ENCODE results near the gene C2orf78.
"Not testable (repeated sequence)": the region's sequence is repeated elsewhere in the genome, so short reads cannot be mapped to it uniquely, and the experiment has no call there.

The C2orf78 gene

GRCh38 chr2:73780237-73780582, 3.8 kb upstream of the C2orf78 start:
- no peak for DNase-seq (ENCODE audit: low spot score)

- not testable (repeated sequence) for DNase-seq (ENCODE audit: low spot score)
These were observed 581 bp upstream of the C2orf78 start for GRCh38 chr2:73783402-73783801.

GRCh38 chr2:73811878-73812277, 27.9 kb downstream of the C2orf78 start:
- no peak for DNase-seq (ENCODE audit: low spot score)

- no peak for DNase-seq (ENCODE audit: low spot score)
These were observed 28.7 kb downstream of the C2orf78 start for GRCh38 chr2:73812635-73813034.

- DNase-seq (ENCODE audit: low spot score): no peak
These were observed 34.3 kb downstream of the C2orf78 start for GRCh38 chr2:73818296-73818695.

- DNase-seq (ENCODE audit: low spot score): no peak
These were observed 37.2 kb downstream of the C2orf78 start for GRCh38 chr2:73821227-73821626.

GRCh38 chr2:73821669-73822068, 37.7 kb downstream of the C2orf78 start:
- no peak for DNase-seq (ENCODE audit: low spot score)

- no peak for DNase-seq (ENCODE audit: low spot score)
These were observed 38.3 kb downstream of the C2orf78 start for GRCh38 chr2:73822276-73822675.

GRCh38 chr2:73822991-73823390, 39.0 kb downstream of the C2orf78 start:
- no peak for DNase-seq (ENCODE audit: low spot score)

- no peak for DNase-seq (ENCODE audit: low spot score)
These were observed 39.4 kb downstream of the C2orf78 start for GRCh38 chr2:73823416-73823815.

- DNase-seq (ENCODE audit: low spot score): peak; percentile 57
These were observed 40.0 kb downstream of the C2orf78 start for GRCh38 chr2:73823916-73824523.

- no peak for DNase-seq (ENCODE audit: low spot score)
These were observed 41.4 kb downstream of the C2orf78 start for GRCh38 chr2:73825408-73825807.

GRCh38 chr2:73827018-73827417, 43.0 kb downstream of the C2orf78 start:
- no peak for DNase-seq (ENCODE audit: low spot score)

- no peak for DNase-seq (ENCODE audit: low spot score)
These were observed 43.8 kb downstream of the C2orf78 start for GRCh38 chr2:73827660-73828388.

- no peak for DNase-seq (ENCODE audit: low spot score)
These were observed 44.4 kb downstream of the C2orf78 start for GRCh38 chr2:73828389-73828817.

GRCh38 chr2:73828818-73829570, 45.0 kb downstream of the C2orf78 start, which contains the start of gene STAMBP:
STAMBP (plus strand) TSS chr2:73828961; CDS start chr2:73830857, 1,896 bp downstream.
- DNase-seq (ENCODE audit: low spot score): peak; percentile 95

GRCh38 chr2:73830871-73831401, 47.0 kb downstream of the C2orf78 start:
- DNase-seq (ENCODE audit: low spot score): peak; percentile 50

GRCh38 chr2:73832930-73833329, 48.9 kb downstream of the C2orf78 start:
- no peak for DNase-seq (ENCODE audit: low spot score)

- DNase-seq (ENCODE audit: low spot score): no peak
These were observed 52.4 kb downstream of the C2orf78 start for GRCh38 chr2:73836141-73836943.

GRCh38 chr2:73837847-73838585, 54.0 kb downstream of the C2orf78 start:
- no peak for DNase-seq (ENCODE audit: low spot score)

- DNase-seq (ENCODE audit: low spot score): no peak
These were observed 55.0 kb downstream of the C2orf78 start for GRCh38 chr2:73838889-73839534.
